BLaER1 (cell line): ENCODE results near the gene GRIP2.

Source experiments
- H3K27ac ChIP-seq: shearing (Covaris generic); formaldehyde crosslinking; 2 replicates; pipeline ENCODE4 v1.8.1; 2022
- H3K27me3 ChIP-seq: shearing (Covaris generic); formaldehyde crosslinking; 2 replicates; pipeline ENCODE4 v1.8.1; 2022
- H3K36me3 ChIP-seq: shearing (Covaris generic); formaldehyde crosslinking; 2 replicates; pipeline ENCODE4 v1.8.1; 2022
- H3K4me1 ChIP-seq: shearing (Covaris generic); formaldehyde crosslinking; 2 replicates; pipeline ENCODE4 v1.8.1; 2022
- H3K4me2 ChIP-seq: shearing (Covaris generic); formaldehyde crosslinking; 2 replicates; pipeline ENCODE4 v1.8.1; 2022
- H3K4me3 ChIP-seq: shearing (Covaris generic); formaldehyde crosslinking; 2 replicates; pipeline ENCODE4 v1.8.1; 2022
- H3K9ac ChIP-seq: shearing (Covaris generic); formaldehyde crosslinking; 2 replicates; pipeline ENCODE4 v1.8.1; 2022
- H3K9me3 ChIP-seq: shearing (Covaris generic); formaldehyde crosslinking; 2 replicates; pipeline ENCODE4 v1.8.1; 2022
- H4K20me1 ChIP-seq: shearing (Covaris generic); formaldehyde crosslinking; 2 replicates; pipeline ENCODE4 v1.8.1; 2022
- Cebpa-rat ChIP-seq: shearing (Covaris generic); IDR thresholded peaks from 2 replicates; pipeline ENCODE4 v1.8.1; 2022

Gene GRIP2

GRCh38 chr3:14439501-14440167 is 100.5 kb downstream of the GRIP2 start:
- Histone ChIP-seq H3K27me3 (no peaks in the 10 kb centered on the region), H3K9ac (no peak overlapping the region; the same call in 1 of the 2 replicates), H3K4me2 (peak overlapping the region; percentile 48), H3K27ac (no peak overlapping the region), H3K9me3 (no peaks in the 10 kb centered on the region), H4K20me1 (peaks cover 94% of the 10 kb centered on the region), H3K36me3 (peaks cover 35% of the 10 kb centered on the region), H3K4me1 (peaks cover 49% of the 10 kb centered on the region), H3K4me3 (no peak overlapping the region)
- TF ChIP-seq Cebpa-rat = no peak
